HG02981 (cell line): Measurements from ENCODE around the gene CALCR.
A peak's percentile ranks its signal among the peaks of the same experiment; 100 is the strongest.
"Not testable (repeated sequence)": the region's sequence is repeated elsewhere in the genome, so short reads cannot be mapped to it uniquely, and the experiment has no call there.

Experiments
- ATAC-seq: cut with Tn5 transposase; IDR thresholded peaks from one replicate; pipeline ENCODE4 v1.9.1; 2021; ENCODE audit warnings: mild to moderate bottlenecking, moderate library complexity; ENCODE audit not compliant: unreplicated experiment

Gene CALCR

DNA sequence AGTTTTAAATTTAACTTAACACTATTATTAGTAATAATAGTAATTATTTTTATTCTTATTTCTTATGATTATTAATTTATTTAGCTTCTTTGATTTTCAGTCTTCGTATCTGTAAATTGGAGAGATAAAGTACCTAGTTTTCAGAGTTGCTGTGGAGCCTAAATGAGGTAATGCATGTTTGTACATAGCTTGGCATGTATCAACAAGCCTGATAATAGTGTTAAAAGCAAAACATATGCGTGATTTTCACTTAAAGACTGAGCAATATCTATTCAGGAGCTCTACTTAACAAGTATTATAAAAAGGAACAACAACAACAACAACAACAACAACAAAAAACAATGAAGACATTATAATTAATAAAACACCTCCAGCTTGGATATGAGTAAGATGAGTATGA lies 12.4 kb downstream of the CALCR start:
- no peak for ATAC-seq

DNA sequence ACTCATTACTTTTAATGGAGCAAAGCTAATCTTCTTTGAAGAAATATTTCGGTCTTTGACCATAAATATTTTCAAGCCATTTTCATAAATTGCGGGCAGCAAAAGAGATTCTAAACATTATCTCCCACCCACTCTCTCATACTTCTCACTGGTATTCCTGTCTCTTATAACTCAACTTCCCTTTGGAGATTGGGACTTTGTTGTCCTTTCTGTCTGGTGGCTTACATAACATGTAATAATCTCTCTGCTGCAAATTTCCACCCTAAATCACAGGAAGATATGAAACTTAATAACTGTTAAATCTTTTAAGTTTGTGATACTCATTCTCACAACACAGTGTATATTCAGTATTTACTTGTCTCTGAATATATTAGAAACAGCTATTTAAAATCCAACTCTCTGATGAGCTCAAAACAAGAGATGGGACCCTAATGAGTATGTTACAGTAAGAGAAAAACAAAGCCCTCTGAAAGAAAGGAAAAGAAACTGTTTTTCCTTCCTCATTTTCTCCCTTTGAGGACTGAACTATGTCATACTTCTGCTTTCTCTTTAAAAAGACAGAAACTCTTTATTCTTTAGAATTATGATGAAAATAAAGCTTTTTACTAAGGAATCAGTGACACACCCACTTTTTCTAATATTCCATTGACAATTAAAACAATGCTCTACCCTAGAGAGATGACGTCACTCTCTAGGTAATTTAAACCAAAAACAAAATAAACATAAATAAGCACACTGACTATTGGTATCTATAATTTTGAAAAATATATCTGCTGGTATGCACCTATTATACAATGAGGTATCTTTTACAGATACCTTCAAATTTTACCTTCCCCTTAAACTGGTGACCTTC lies 14.7 kb downstream of the CALCR start:
- no peak for ATAC-seq

DNA sequence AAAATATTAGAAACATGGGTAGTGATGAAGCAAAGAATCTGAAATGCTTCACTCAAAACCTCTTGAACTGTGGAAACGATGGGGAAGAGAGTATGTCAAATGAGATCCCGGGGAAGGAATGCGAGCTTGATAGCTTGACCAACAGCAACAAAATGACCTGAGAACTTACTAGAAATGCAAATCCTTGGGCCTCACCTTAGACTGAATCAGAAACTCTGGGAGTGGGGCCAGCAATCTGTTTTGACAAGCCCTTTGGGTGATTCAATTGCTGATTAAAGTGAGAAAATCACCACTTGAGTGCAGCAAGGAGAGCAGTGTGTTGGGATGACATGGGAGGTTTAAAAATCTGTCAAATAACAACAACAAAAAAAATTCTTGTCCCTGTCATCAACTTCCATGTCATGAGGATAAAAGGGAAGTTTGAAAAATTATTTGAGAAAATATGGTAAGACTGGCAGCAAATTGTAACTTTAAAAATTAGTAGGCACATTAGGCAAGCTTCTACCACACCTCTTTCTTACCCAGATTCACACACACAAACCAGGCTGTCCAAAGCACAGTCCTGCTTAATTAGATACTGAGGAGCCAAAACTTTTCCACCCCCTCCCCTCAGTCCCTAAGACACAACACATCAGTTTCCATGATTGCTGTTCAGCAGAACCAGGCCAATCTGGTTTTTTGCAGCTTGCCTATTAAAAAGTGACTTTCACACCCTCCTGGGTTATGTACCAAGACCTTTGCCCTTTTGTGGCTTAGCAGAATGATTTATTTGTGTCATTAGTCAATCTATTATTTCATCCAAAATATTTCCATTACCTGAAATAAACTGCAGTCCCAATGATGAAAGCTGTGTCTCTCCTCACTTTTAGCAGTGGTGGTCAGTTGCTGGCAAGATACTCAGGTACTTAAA lies 15.6 kb downstream of the CALCR start:
- ATAC-seq, result no peak

DNA sequence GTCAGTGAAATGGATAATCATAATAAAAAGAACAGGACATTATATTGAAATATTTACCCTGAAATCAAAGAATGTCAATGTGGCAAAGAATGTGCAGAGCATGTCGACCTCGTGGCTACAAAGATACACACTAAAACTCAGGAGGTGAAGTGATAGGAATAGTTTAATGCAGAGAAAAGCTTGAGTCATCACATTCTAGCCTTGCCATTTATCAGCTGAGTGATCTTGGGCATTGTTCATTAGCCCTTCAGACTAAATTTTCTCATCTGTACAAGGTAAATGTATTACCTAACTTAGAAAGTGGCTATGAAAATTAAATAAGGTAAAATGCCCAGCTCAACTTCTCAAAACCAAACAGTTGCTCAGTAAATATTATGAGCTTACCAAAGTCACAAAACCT lies 22.6 kb downstream of the CALCR start:
- no peak for ATAC-seq

DNA sequence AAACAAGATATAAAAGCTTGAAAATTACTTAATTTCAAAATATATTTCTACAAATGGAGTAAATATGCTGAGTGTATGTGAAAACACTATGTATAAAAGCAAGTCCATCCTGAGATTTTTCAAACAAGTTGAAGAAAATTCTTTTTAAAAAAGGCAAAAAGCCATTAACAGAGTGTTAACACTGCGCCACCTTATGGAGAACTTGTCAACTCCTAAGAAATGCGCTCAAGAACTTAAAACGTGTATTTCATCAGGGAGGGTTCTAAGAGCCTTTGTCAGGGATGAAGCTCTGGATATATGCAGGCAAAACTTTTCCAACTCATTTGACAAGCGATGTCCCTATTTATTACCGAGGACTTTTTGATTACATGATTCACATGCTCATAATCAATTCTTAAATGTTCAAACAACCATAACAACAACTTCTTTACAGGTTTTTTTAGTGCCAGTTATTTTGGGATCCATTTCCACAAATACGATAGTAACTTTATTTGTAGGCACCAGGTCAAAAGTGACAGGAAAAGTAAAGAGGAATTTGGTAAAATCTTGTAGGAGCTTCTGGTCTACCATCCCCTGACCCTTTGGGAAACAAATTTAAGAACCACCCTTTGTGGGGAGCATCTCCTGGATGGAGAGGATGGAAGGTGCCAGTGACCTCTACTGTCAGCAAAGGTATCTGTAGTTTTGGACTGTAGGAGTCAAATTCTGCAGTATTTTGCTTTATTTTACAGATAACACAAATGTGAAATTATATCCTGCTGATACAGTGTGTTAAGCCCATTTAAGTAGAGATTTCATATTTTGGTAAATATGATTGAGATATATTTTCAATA lies 23.2 kb downstream of the CALCR start:
- ATAC-seq, result peak; percentile 50

DNA sequence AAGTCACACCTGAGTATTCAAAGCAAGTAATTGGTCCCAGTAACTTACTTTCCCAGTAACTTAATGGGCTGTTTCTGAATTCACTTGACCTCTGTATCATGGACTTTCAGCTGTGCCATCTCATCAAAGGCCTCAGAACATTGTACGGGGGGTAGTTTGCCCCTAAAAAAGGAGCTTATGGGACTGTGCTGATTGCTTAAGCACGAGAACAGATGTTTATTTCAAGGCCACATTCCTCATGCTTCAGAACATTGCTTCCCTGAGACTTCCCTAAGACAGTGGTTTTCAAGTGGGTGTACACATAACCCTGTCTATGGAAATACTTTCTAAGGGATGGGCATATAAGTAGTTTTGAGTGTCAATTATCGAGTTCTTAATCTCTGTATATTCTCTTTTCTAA lies 26.8 kb downstream of the CALCR start:
- no peak for ATAC-seq

DNA sequence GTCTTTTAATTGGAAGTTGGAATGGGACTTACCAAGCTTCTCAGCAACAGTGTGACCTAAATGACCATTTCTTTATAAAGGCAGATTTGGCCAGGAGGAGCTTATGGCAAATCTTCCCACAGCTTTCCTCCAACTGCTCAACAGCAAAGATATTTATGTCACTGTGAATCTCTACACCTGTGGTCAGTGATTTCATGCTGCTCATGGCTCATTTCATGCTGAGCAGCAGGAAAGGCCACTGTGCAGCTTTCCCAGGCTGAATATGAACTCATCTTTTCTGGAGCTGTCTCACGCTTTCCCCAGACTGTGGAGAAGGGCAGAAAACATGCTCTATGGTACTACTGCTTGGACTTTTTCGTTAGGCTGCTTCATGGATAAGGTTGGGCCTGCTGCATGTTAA lies 29.8 kb downstream of the CALCR start:
- ATAC-seq, result no peak

DNA sequence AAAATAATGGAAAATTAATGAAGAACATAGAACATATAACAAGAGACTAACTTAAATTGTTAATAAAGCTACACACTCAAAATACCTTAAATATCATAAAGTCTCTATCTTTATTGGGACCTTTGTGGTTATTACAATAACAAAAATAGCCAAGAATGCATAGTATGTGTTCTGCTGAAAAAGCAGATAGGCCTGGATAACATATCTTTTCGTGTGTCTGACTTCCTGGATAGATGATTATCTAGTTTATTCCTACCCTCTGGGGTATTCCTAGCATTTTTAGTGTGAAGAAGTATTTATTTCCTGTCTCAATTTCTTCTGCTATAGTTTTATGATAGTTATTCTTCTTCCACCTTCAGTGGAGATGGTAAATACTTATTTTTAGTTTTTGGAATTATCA lies 36.5 kb downstream of the CALCR start:
- ATAC-seq, result no peak

DNA sequence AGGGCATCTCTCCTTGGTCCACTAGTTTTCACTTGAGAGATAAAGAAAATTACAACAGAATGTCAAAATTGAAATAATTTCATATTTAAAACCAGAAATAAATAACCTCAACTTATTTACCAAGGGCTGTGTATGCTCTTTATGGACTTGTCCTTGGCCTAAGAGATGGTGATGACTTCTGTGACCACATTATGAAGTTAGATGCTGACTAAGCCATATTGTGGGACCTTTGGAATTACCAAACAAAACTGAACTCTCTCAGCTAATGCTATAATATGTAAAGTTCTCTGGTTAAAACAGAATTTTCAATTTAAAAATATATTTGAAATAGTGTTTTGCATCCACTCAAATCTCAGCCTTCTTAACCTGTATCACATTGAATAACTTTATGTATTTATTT lies 38.9 kb downstream of the CALCR start:
- no peak for ATAC-seq

DNA sequence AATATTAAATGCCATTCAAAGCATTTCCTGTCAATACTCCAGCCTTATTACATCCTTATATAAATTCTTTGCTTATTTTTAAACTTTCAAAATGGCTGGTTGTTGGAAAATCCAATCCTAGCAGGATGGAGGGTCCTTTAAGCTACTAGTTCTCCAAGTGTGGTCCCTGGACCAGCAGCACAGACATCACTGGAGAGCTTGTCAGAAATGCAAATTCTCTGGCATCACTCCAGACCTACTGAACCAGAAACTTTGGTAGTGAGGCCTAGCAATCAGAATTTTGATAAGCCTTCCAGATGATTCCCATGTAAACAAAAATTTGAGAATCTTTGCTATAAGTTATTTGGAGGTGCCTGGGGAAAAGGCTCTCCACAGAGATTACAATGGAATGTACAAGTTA lies 43.8 kb downstream of the CALCR start:
- no peak for ATAC-seq

DNA sequence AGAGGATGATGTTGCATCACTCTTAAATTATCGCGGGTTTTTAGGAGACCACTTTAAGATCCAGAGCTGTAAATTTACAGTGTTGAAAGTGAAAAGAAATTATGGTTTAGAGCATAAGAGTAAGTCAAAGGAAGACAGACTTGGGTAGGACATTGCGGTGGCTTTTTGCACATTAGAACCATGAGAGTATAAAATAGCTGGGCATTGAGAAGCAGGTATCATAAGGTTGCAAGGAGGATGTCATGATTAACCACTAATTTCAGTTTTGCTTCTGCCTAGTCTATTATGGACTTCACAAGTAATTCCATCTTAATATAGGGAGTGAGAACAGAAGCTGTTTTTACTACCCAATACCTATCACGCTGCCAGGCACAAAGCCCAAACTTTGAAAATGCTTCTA lies 57.7 kb downstream of the CALCR start:
- ATAC-seq, result no peak

DNA sequence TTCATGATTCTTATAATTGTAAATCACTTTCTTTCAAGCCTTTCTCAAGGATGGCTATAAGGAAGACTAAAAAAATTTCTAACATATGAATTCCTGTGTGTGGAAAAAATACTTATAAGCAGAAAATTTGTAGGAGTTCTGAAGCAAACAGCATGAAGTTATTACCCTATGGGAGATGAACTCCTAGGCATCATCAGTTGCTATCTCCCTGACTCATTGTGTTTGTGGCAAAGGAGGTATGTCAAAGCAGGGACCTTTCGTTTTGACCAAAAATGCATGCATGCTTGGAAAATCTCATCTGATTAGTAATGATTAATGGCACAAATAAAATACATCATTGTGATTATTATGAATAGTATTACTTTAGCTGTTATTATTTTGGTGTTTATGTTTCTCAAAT lies 59.4 kb downstream of the CALCR start:
- ATAC-seq, result no peak

DNA sequence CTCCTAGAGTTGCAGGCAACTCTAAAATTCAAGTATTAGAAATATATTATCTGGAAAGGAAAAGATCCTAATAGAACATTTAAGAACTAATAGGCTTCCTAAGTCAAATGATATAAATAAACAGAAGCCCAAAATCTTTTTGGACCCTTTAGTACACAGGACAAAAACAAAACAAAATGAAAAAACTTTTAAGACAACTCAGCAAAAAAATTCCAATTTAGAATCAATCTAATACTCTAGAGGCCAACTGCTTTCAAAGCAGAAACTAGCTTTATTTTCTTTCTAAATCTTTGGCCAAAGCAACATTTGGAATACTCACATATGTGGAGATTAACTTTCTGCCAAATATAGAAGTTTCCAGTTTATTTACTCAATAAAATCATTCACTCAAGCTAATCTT lies 65.2 kb downstream of the CALCR start:
- ATAC-seq, result no peak

DNA sequence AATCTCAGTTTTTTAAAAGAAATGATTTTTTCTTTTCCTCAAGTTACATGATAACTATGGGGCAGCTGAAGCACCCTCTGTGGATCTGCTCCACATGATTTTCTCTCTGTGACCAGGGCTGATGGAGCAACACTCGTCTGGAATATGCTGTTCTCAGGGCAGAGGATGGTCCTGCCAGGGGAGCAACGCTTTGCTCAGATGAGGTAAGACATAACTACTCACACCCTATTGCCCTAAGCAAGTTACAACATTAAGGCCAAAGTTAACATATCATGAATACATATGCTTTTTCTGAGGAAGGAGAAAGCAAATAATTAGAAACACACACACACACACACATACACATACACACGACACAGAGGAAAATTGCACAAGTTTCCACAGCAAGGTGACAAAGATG lies 71.4 kb downstream of the CALCR start:
- no peak for ATAC-seq

DNA sequence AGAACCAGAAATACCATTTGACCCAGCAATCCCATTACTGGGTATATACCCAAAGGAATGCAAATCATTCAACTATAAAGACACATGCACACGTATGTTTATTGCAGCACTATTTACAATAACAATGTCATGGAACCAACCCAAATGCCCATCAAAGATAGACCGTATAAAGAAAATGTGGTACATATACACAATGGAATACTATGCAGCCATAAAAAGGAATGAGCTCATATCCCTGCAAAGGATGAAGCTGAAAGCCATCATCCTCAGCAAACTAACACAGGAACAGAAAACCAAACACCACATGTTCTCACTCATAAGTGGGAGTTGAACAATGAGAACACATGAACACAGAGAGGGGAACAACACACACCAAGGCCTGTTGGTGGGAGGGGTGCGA lies 82.7 kb downstream of the CALCR start:
- ATAC-seq, result not testable (repeated sequence)

DNA sequence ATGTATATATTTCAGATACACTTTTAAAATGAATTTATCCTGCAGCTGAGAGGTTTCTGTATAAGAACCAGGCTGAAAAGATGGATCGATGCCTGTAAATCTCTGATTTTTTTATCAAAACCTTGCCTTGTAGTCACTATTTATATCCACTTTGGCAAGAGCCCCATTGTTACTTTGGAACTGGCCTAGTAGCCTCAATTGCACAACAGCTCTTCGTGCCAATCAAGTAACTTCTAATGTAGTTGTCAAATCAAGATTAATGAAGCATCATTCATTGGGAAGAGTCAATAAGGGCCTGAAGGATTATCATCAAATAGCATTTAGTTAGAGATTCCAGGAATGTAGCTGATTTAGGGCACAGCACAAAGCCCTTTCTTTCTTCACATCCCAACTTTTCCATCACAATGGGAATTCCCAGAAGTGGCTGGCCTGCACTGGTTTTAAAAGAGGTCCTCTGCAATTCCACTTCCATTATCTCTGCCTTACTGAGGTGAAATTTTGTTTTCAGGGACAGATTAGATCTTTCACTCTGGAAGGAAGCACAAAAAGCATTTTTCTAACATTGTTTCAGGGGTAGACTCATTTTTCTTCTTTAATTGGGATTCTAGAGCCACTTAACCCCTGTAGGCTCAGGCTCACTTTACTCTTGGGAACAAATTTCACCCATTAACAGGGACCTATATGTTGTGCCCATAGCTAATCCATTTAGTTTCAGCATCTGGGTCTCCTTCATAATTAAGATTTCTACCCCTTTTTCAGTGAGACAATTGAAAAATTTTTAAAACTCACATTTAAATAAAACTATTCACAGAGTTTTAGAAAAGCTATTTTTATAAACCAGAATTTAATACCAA lies 97.8 kb downstream of the CALCR start:
- ATAC-seq, result no peak

DNA sequence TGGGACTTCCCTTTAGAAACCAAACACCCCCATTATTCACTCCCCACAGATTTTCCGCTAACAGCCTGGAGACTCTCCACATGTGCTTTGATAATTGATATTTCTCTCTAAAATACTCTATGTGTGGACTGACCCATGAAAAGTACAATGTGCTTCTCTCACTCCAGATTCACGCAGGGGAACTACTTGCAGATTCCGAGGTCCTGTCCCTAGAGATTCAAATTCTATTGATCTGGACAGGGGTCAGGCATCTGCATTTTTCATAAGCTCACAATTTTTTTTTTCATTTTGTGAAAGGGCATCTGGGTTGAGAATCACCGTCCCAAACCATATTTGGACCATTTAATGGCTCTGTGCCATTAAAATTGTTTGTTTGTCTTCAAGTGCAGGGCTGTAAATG lies 98.7 kb downstream of the CALCR start:
- ATAC-seq, result no peak

DNA sequence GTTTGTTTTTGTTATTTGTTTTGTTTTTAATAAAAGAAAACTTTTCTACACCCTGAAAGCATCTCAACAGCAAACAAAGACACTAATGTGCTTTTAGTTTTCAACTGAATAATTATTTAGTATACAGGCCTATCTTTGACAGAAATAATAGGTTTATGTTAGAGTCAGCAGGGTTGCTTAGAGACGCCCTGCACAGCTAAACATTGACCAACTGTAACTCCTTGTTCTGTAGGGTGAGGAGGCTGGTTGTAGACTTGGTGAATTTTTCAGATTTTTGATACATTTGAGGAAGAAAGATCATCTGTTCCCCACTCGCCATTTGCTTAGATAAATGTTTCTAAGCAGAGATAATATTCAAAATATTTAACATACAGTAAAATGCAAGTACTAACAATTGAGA lies 103.1 kb downstream of the CALCR start:
- ATAC-seq, result no peak

DNA sequence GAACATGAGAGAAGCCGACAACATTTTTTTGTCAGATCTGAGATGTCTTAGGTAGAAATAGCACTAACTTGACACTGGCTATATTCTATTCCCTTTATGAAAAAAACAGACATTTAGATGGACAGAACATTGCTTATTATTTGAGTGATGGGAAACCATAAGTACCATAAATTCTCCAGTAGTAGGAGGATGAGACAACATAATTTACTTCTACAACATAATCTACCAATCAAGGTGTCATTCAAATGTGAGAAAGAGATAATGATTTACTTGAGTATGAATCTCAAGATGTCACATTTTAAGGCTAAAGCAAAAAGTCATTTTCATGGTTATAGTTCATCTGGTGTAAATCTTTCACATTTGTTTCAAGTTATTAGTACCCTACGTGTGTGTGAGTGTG lies 110.8 kb downstream of the CALCR start:
- ATAC-seq, result no peak

DNA sequence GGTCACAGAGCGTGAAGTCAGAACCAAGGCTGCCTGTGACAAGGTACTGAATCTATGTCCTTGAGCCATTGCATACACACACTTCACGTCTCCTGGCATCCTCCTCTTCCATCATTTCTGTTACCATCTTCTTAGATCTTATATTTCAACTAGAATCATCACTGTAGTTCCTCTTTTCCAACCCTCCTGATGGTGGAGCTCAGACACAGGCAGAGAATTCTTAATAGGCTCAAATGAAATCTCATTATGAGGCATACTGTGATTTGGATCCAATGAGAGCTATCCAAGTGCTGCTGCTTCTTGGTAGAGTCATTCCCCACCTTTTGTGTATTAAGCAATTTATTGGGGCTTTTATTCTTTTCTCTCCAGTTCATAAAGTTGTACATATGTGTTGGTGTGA lies 113.2 kb downstream of the CALCR start:
- ATAC-seq, result no peak
